ENCODE measurements around the gene NSRP1. TPM values are rescaled to one million over a fixed set of nuclear protein-coding genes. Genes with fewer than 3 reads are reported as not detected.

Gene NSRP1
- total and polyA plus RNA-seq, 4 donors, result 7.0 to 25.7 (median 9.9) TPM

- no peak for DNase-seq (ENCODE audit: low spot score)
- no peak for TF ChIP-seq CTCF (IDR thresholded peaks at IDR 0.05; ENCODE audit: low read depth, low read length, missing input control)
- TF ChIP-seq JUND (IDR thresholded peaks at IDR 0.05), result no peak
- TF ChIP-seq TAF1 (conservative IDR thresholded peaks at IDR 0.05), result no peak
- TF ChIP-seq RAD21 (IDR thresholded peaks at IDR 0.05), result no peak
- no peak for TF ChIP-seq NR2F2 (IDR thresholded peaks at IDR 0.05)
- no peak for TF ChIP-seq FOXA2 (IDR thresholded peaks at IDR 0.05)
- no peak for TF ChIP-seq GABPA (IDR thresholded peaks at IDR 0.05 in 1 of 2, conservative IDR thresholded peaks at IDR 0.05 in 1 of 2)
- no peaks in the 10 kb centered on the region for H3K36me3 ChIP-seq (ENCODE audit: control insufficient read depth in 4 of 4, insufficient read depth in 3 of 4, low read depth in 1 of 4, low read length in 3 of 4)
These were observed 48.2 kb upstream of the NSRP1 start for GRCh38 chr17:30068465-30068864.

DNA sequence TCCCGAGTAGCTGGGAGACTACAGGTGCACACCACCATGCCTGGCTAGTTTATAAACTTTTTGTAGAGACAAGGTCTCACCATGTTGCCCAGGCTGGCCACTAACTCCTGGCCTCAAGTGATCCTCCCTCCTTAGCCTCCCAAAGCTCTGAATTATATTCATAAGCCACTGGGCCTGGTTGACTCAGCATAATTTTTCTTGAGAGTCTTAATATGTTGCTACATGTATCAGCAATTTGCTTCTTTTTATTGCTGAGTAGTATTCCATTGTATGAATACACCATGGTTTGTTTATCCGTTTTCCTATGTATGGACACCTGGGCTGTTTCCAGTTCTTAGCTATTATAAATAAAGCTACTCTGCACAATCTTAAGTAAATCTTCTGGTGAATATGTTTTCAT, 42.4 kb upstream of the NSRP1 start:
- TF ChIP-seq HNF4A (conservative IDR thresholded peaks at IDR 0.05) (no peak), HNF4G (IDR thresholded peaks at IDR 0.05) (no peak), GABPA (IDR thresholded peaks at IDR 0.05 in 1 of 2, conservative IDR thresholded peaks at IDR 0.05 in 1 of 2) (no peak), CTCF (IDR thresholded peaks at IDR 0.05; ENCODE audit: low read depth, low read length, missing input control) (no peak), JUND (IDR thresholded peaks at IDR 0.05) (no peak)

More at GRCh38 chr17:30068465-30068864, 48.2 kb upstream of the NSRP1 start:
- Histone ChIP-seq H3K4me1 (ENCODE audit: control insufficient read depth in 4 of 4, insufficient read depth in 4 of 4, low read length in 3 of 4) (no peaks in the 10 kb centered on the region), H3K9ac (ENCODE audit: low read depth in 1 of 2, low read length in 2 of 2) (no peak overlapping the region), H3K4me3 (ENCODE audit: low read depth in 1 of 3, low read length in 3 of 3) (no peak overlapping the region), H3K9me3 (ENCODE audit: control insufficient read depth in 4 of 4, low read length in 3 of 4) (peaks cover 2 to 17% (median 3%) of the 10 kb centered on the region in 4 donors), H3K27ac (ENCODE audit: low read depth in 1 of 2, low read length in 2 of 2) (no peak overlapping the region), H3K27me3 (ENCODE audit: control insufficient read depth in 4 of 4, insufficient read depth in 4 of 4, low read length in 3 of 4) (no peaks in the 10 kb centered on the region)
- WGBS, result 95% methylated on average over 16 of the region's 16 CpGs

DNA sequence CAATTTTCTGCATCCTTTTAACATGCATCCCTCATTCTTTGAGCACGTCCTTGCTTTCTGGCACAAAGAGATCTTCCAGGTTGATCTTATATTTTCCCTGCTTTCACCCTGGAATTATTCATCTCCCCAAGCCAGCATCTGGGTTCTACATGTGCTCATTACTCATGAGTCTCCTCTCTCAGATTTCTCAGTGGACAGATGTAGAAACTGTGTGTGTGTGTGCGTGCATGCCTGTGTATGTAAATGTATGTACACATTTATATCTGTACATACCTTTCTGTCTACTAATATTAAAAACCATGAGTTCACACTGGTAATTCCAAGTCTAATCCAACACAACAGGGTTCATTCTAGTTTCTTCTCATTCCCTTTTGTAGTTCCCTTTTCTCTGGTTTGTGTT, 41.9 kb upstream of the NSRP1 start:
- Histone ChIP-seq H3K27ac (ENCODE audit: low read depth in 1 of 2, low read length in 2 of 2) (no peak overlapping the region), H3K4me3 (ENCODE audit: low read depth in 1 of 3, low read length in 3 of 3) (no peak overlapping the region), H3K4me1 (ENCODE audit: control insufficient read depth in 4 of 4, insufficient read depth in 4 of 4, low read length in 3 of 4) (no peaks in the 10 kb centered on the region), H3K9ac (ENCODE audit: low read depth in 1 of 2, low read length in 2 of 2) (no peak overlapping the region), H3K27me3 (ENCODE audit: control insufficient read depth in 4 of 4, insufficient read depth in 4 of 4, low read length in 3 of 4) (peaks cover 0 to 3% (median 0%) of the 10 kb centered on the region in 4 donors), H3K9me3 (ENCODE audit: control insufficient read depth in 4 of 4, low read length in 3 of 4) (no peaks in the 10 kb centered on the region), H3K36me3 (ENCODE audit: control insufficient read depth in 4 of 4, insufficient read depth in 3 of 4, low read depth in 1 of 4, low read length in 3 of 4) (no peaks in the 10 kb centered on the region)
- DNase-seq (ENCODE audit: low spot score), result no peak
- WGBS, result 91% methylated on average over 2 of the region's 2 CpGs
- no peak for TF ChIP-seq FOXA1 (IDR thresholded peaks at IDR 0.05)
- TF ChIP-seq, protein P1, sequence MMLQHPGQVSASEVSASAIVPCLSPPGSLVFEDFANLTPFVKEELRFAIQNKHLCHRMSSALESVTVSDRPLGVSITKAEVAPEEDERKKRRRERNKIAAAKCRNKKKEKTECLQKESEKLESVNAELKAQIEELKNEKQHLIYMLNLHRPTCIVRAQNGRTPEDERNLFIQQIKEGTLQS (IDR thresholded peaks at IDR 0.05), result no peak
- no peak for TF ChIP-seq MAX (IDR thresholded peaks at IDR 0.05)
- TF ChIP-seq JUND (IDR thresholded peaks at IDR 0.05), result no peak
- TF ChIP-seq GABPA (IDR thresholded peaks at IDR 0.05 in 1 of 2, conservative IDR thresholded peaks at IDR 0.05 in 1 of 2), result no peak
- TF ChIP-seq SP1 (IDR thresholded peaks at IDR 0.05), result no peak
- TF ChIP-seq, protein P2, sequence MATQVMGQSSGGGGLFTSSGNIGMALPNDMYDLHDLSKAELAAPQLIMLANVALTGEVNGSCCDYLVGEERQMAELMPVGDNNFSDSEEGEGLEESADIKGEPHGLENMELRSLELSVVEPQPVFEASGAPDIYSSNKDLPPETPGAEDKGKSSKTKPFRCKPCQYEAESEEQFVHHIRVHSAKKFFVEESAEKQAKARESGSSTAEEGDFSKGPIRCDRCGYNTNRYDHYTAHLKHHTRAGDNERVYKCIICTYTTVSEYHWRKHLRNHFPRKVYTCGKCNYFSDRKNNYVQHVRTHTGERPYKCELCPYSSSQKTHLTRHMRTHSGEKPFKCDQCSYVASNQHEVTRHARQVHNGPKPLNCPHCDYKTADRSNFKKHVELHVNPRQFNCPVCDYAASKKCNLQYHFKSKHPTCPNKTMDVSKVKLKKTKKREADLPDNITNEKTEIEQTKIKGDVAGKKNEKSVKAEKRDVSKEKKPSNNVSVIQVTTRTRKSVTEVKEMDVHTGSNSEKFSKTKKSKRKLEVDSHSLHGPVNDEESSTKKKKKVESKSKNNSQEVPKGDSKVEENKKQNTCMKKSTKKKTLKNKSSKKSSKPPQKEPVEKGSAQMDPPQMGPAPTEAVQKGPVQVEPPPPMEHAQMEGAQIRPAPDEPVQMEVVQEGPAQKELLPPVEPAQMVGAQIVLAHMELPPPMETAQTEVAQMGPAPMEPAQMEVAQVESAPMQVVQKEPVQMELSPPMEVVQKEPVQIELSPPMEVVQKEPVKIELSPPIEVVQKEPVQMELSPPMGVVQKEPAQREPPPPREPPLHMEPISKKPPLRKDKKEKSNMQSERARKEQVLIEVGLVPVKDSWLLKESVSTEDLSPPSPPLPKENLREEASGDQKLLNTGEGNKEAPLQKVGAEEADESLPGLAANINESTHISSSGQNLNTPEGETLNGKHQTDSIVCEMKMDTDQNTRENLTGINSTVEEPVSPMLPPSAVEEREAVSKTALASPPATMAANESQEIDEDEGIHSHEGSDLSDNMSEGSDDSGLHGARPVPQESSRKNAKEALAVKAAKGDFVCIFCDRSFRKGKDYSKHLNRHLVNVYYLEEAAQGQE (IDR thresholded peaks at IDR 0.05), result no peak
- no peak for TF ChIP-seq TAF1 (conservative IDR thresholded peaks at IDR 0.05)
- no peak for TF ChIP-seq EGR1 (IDR thresholded peaks at IDR 0.05; ENCODE audit: low read depth in 2 of 2)
- TF ChIP-seq ZBTB33 (IDR thresholded peaks at IDR 0.05), result no peak

More for the DNA sequence above, 42.4 kb upstream of the NSRP1 start:
- Histone ChIP-seq H3K9ac (ENCODE audit: low read depth in 1 of 2, low read length in 2 of 2) (no peak overlapping the region), H3K4me1 (ENCODE audit: control insufficient read depth in 4 of 4, insufficient read depth in 4 of 4, low read length in 3 of 4) (no peaks in the 10 kb centered on the region), H3K27ac (ENCODE audit: low read depth in 1 of 2, low read length in 2 of 2) (no peak overlapping the region), H3K9me3 (ENCODE audit: control insufficient read depth in 4 of 4, low read length in 3 of 4) (no peaks in the 10 kb centered on the region), H3K36me3 (ENCODE audit: control insufficient read depth in 4 of 4, insufficient read depth in 3 of 4, low read depth in 1 of 4, low read length in 3 of 4) (no peaks in the 10 kb centered on the region), H3K4me3 (ENCODE audit: low read depth in 1 of 3, low read length in 3 of 3) (no peak overlapping the region), H3K27me3 (ENCODE audit: control insufficient read depth in 4 of 4, insufficient read depth in 4 of 4, low read length in 3 of 4) (peaks cover 0 to 3% (median 0%) of the 10 kb centered on the region in 4 donors)
- 83% methylated on average over 2 of the region's 2 CpGs for WGBS
- DNase-seq (ENCODE audit: low spot score), result no peak
